Measurements from ENCODE around the gene LNX1. TPM values are rescaled to one million over a fixed set of nuclear protein-coding genes. Genes with fewer than 3 reads are reported as not detected.

The LNX1 gene
- total and polyA plus RNA-seq, 2 donors (not counting 3 experiments of a cell fraction or from before 2014, with no cell fraction given): 0.72 to 1.3 TPM

DNA sequence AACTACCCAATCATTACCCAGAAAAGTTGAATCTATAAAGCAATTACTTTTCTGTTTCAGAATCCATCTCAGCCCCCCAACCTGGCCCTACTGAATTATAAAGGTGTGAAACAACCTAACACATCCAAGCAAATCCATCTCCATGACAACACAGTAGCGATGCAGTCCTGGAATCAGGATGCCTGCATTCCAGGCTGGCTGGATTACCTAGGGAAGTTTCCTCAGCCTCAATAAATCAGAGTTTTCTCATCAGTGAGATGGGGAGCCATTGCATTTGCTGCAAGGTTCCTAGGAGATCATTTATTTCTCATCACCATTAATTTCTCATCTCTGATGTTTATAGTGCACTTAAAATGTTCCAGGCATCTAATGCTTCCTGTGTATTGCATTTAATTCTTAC lies 46.0 kb downstream of the LNX1 start:
- Histone ChIP-seq H3K4me3 (replicated peaks in 1 of 3; ENCODE audit: insufficient read depth in 1 of 3, low read depth in 1 of 3, low read length in 3 of 3) (no peak overlapping the region), H3K27me3 (ENCODE audit: control insufficient read depth in 2 of 2, insufficient read depth in 2 of 2, low read length in 2 of 2) (no peaks in the 10 kb centered on the region), H3K79me2 (ENCODE audit: control insufficient read depth, insufficient read depth, low read length) (no peaks in the 10 kb centered on the region), H4K20me1 (replicated peaks; ENCODE audit: control insufficient read depth, extremely low read depth, insufficient read depth, low read length) (no peaks in the 10 kb centered on the region), H3K4me1 (ENCODE audit: control insufficient read depth, extremely low read depth, insufficient read depth, low read length) (peaks cover 32% of the 10 kb centered on the region), H2AFZ (ENCODE audit: low read depth, low read length) (no peak overlapping the region), H3K36me3 (ENCODE audit: control insufficient read depth in 2 of 2, extremely low read depth in 1 of 2, insufficient read depth in 2 of 2, low read length in 2 of 2) (no peaks in the 10 kb centered on the region), H3K9me3 (replicated peaks; ENCODE audit: control insufficient read depth, insufficient read depth, low read length) (no peaks in the 10 kb centered on the region), H3K27ac (ENCODE audit: insufficient read depth, low read depth, low read length) (no peak overlapping the region), H3K4me2 (ENCODE audit: insufficient read depth, low read length) (no peak overlapping the region), H3K9me1 (replicated peaks; ENCODE audit: control insufficient read depth, extremely low read depth, insufficient read depth, low read length) (no peaks in the 10 kb centered on the region), H3K9ac (replicated peaks; ENCODE audit: extremely low read depth, insufficient read depth, low read length) (no peak overlapping the region)
- CTCF ChIA-PET: no interaction called here
- POLR2A ChIA-PET: no interaction called here
- intact Hi-C loops (cut with micrococcal nuclease): no loop called here
- BruUV-seq (replicated peaks): no TSS peak
- FAIRE-seq: no peak
- TF ChIP-seq FOS (IDR thresholded peaks at IDR 0.05; ENCODE audit: borderline replicate concordance, insufficient read depth, low read length): no peak
- TF ChIP-seq, protein P1, sequence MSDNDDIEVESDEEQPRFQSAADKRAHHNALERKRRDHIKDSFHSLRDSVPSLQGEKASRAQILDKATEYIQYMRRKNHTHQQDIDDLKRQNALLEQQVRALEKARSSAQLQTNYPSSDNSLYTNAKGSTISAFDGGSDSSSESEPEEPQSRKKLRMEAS (IDR thresholded peaks at IDR 0.05; ENCODE audit: insufficient read depth, insufficient read length): no peak
- no peak for DNase-seq (ENCODE audit: low read depth, low spot score)
- dilution Hi-C loops (cut with MboI; ENCODE audit: extremely low pct_ligation_motif_present, low sequenced_read_pairs): no loop called here

DNA sequence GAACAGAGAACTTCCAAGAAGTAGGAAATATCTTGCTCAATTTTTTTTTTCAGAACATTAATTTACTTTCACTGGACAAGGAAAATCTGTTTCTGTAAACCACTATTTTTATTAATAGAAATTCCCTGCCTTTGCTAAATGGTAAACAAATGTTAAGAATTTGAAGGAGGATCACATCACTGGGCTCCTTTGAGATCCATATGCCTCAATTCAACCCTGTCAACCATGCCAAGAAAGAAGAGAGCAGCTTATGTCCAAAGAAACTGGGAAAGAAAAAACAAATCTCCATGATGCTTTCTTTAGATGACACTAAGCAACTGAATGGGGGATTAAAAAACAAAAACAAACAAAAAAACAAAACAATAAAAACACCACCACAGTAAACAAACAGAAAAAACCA lies 47.7 kb downstream of the LNX1 start:
- no peak for DNase-seq (ENCODE audit: low read depth, low spot score)
- dilution Hi-C loops (cut with MboI; ENCODE audit: extremely low pct_ligation_motif_present, low sequenced_read_pairs) (no loop called here), intact Hi-C loops (cut with micrococcal nuclease) (loop anchor here (2.0 kb wide), 1 partner anchor 15 kb away; no protein-coding TSS in a partner anchor)
- no peaks in the 10 kb centered on the region for H4K20me1 ChIP-seq (replicated peaks; ENCODE audit: control insufficient read depth, extremely low read depth, insufficient read depth, low read length)
- H3K27me3 ChIP-seq (ENCODE audit: control insufficient read depth in 2 of 2, insufficient read depth in 2 of 2, low read length in 2 of 2): no peaks in the 10 kb centered on the region
- no peak overlapping the region for H2AFZ ChIP-seq (ENCODE audit: low read depth, low read length)
- no peak overlapping the region for H3K4me3 ChIP-seq (replicated peaks in 1 of 3; ENCODE audit: insufficient read depth in 1 of 3, low read depth in 1 of 3, low read length in 3 of 3)
- FAIRE-seq: no peak
- POLR2A ChIA-PET: no interaction called here
- no peaks in the 10 kb centered on the region for H3K79me2 ChIP-seq (ENCODE audit: control insufficient read depth, insufficient read depth, low read length)
- CTCF ChIA-PET: interaction anchor here (3.4 kb wide), 1 partner anchor 14 kb away, joined by 29 read pairs; no protein-coding TSS in a partner anchor
- H3K4me2 ChIP-seq (ENCODE audit: insufficient read depth, low read length): no peak overlapping the region
- H3K36me3 ChIP-seq (ENCODE audit: control insufficient read depth in 2 of 2, extremely low read depth in 1 of 2, insufficient read depth in 2 of 2, low read length in 2 of 2): no peaks in the 10 kb centered on the region
- no peak overlapping the region for H3K9ac ChIP-seq (replicated peaks; ENCODE audit: extremely low read depth, insufficient read depth, low read length)
- H3K9me1 ChIP-seq (replicated peaks; ENCODE audit: control insufficient read depth, extremely low read depth, insufficient read depth, low read length): no peaks in the 10 kb centered on the region
- BruUV-seq (replicated peaks): no TSS peak
- no peak overlapping the region for H3K27ac ChIP-seq (ENCODE audit: insufficient read depth, low read depth, low read length)
- H3K4me1 ChIP-seq (ENCODE audit: control insufficient read depth, extremely low read depth, insufficient read depth, low read length): peaks cover 32% of the 10 kb centered on the region
- H3K9me3 ChIP-seq (replicated peaks; ENCODE audit: control insufficient read depth, insufficient read depth, low read length): no peaks in the 10 kb centered on the region
- no peak for TF ChIP-seq GATA2 (IDR thresholded peaks at IDR 0.05; ENCODE audit: insufficient read depth, insufficient read length, low read depth, low read length)
- TF ChIP-seq MYC (IDR thresholded peaks at IDR 0.05; ENCODE audit: low read depth, low read length): no peak
- no peak for TF ChIP-seq JUN (IDR thresholded peaks at IDR 0.05; ENCODE audit: borderline replicate concordance, insufficient read depth, insufficient read length, low read depth)
- TF ChIP-seq, protein P2, sequence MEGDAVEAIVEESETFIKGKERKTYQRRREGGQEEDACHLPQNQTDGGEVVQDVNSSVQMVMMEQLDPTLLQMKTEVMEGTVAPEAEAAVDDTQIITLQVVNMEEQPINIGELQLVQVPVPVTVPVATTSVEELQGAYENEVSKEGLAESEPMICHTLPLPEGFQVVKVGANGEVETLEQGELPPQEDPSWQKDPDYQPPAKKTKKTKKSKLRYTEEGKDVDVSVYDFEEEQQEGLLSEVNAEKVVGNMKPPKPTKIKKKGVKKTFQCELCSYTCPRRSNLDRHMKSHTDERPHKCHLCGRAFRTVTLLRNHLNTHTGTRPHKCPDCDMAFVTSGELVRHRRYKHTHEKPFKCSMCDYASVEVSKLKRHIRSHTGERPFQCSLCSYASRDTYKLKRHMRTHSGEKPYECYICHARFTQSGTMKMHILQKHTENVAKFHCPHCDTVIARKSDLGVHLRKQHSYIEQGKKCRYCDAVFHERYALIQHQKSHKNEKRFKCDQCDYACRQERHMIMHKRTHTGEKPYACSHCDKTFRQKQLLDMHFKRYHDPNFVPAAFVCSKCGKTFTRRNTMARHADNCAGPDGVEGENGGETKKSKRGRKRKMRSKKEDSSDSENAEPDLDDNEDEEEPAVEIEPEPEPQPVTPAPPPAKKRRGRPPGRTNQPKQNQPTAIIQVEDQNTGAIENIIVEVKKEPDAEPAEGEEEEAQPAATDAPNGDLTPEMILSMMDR (IDR thresholded peaks at IDR 0.05; ENCODE audit: extremely low read depth in 1 of 2, insufficient read depth in 1 of 2, low read depth in 1 of 2, low read length in 2 of 2): no peak
- TF ChIP-seq EZH2 (IDR thresholded peaks at IDR 0.05; ENCODE audit: borderline replicate concordance, low read depth, low read length, severe bottlenecking): no peak
- TF ChIP-seq, protein P1 (IDR thresholded peaks at IDR 0.05; ENCODE audit: insufficient read depth, insufficient read length): no peak
- TF ChIP-seq POLR2A (IDR thresholded peaks at IDR 0.05; ENCODE audit: low read depth, low read length): no peak
- no peak for TF ChIP-seq POLR2AphosphoS5 (IDR thresholded peaks at IDR 0.05; ENCODE audit: insufficient read depth, low read depth, low read length)
- no peak for TF ChIP-seq FOS (IDR thresholded peaks at IDR 0.05; ENCODE audit: borderline replicate concordance, insufficient read depth, low read length)

Measured in endothelial cell of umbilical vein (primary cell).